ENCODE data around the gene SPOCK1.

Gene SPOCK1

DNA sequence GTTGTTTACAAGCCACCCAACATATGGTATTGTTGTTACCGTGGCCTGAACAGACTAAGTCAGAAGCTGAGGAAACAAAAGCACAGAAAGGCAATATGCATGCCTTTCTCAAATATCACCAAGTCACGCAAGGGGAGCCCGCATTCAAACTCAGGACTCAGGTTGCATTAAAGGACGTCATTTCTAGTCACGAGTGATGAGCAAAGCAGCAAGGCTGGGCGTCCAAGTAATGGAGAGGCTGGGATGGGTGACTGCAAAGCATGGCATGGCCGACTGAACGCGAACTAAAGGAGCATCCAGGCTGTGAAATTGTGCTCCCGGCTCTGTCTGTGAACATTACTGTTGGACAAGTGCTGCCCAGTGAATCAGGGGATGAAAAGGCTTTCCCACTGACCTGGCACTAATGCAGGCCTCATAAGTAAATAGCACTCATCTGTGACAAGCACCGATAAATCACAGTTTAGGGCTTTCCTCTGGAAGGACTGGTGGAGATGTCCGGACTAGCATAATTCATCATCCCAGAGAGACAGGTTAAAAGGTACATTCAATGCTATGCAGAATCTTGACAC is 202.8 kb downstream of the SPOCK1 start:
- Histone ChIP-seq H2AFZ (ENCODE audit: low read depth, low read length) (no peak overlapping the region), H4K8ac (ENCODE audit: low read length) (no peak overlapping the region), H3K27me3 (ENCODE audit: control insufficient read depth in 1 of 2, insufficient read depth in 1 of 2, low read length in 2 of 2) (no peaks in the 10 kb centered on the region), H3K18ac (ENCODE audit: low read depth in 1 of 2, low read length in 2 of 2) (no peak overlapping the region), H2BK5ac (ENCODE audit: low read depth, low read length, poor library complexity, severe bottlenecking) (no peak overlapping the region), H3K27ac (ENCODE audit: low read length, poor library complexity, severe bottlenecking) (no peak overlapping the region), H3K79me1 (replicated peaks; ENCODE audit: low read length, poor library complexity, severe bottlenecking) (no peaks in the 10 kb centered on the region), H2BK12ac (ENCODE audit: low read length in 2 of 2) (no peak overlapping the region), H3K9me3 (ENCODE audit: control insufficient read depth, low read length) (no peaks in the 10 kb centered on the region), H2BK120ac (ENCODE audit: low read depth, low read length) (no peak overlapping the region), H4K91ac (ENCODE audit: low read length) (no peak overlapping the region), H3K4ac (ENCODE audit: low read depth in 1 of 2, low read length in 2 of 2) (no peak overlapping the region), H3K36me3 (ENCODE audit: control insufficient read depth in 1 of 2, insufficient read depth in 2 of 2, low read depth in 1 of 2, low read length in 2 of 2) (no peaks in the 10 kb centered on the region), H3K9ac (ENCODE audit: low read length) (no peak overlapping the region), H3K4me1 (ENCODE audit: control insufficient read depth, insufficient read depth, low read depth, low read length) (no peaks in the 10 kb centered on the region), H3K14ac (ENCODE audit: low read length in 2 of 2) (no peak overlapping the region), H3K4me2 (ENCODE audit: low read length, poor library complexity, severe bottlenecking) (no peak overlapping the region), H3K23ac (ENCODE audit: low read length in 2 of 2) (no peak overlapping the region), H2BK15ac (ENCODE audit: low read depth, poor library complexity, severe bottlenecking) (no peak overlapping the region), H3K4me3 (ENCODE audit: insufficient read depth in 1 of 2, low read depth in 1 of 2, low read length in 2 of 2) (no peak overlapping the region), H2AK5ac (ENCODE audit: low read length, severe bottlenecking) (no peak overlapping the region)
- no peak for DNase-seq
- WGBS = 91% methylated on average over 12 of the region's 12 CpGs

DNA sequence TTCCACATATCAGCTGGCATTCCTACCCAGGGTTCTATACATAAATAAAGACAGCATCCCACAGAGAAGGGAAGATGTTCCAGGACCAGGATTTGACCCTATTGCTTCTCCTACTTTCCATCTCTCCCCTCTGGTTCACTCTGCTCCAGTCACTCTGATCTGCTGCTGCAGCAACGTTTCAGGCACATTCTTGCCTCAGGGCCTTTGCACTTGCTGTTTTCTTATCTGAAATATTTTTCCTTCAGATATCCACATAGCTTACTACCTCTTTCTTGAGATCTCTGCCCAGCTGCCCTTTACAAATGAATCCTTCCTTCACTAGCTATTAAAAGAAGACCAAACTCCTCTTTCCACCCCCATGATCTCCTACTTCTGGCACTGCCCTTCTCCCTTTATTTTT is 204.5 kb downstream of the SPOCK1 start:
- no peak overlapping the region for H2BK5ac ChIP-seq (ENCODE audit: low read depth, low read length, poor library complexity, severe bottlenecking)
- no peak overlapping the region for H4K8ac ChIP-seq (ENCODE audit: low read length)
- no peak overlapping the region for H3K18ac ChIP-seq (ENCODE audit: low read depth in 1 of 2, low read length in 2 of 2)
- 43% methylated on average over 1 of the region's 1 CpG for WGBS
- H3K27me3 ChIP-seq (ENCODE audit: control insufficient read depth in 1 of 2, insufficient read depth in 1 of 2, low read length in 2 of 2) = no peaks in the 10 kb centered on the region
- H3K9me3 ChIP-seq (ENCODE audit: control insufficient read depth, low read length) = no peaks in the 10 kb centered on the region
- H3K4ac ChIP-seq (ENCODE audit: low read depth in 1 of 2, low read length in 2 of 2) = no peak overlapping the region
- no peak overlapping the region for H2BK120ac ChIP-seq (ENCODE audit: low read depth, low read length)
- no peak overlapping the region for H4K91ac ChIP-seq (ENCODE audit: low read length)
- H3K79me1 ChIP-seq (replicated peaks; ENCODE audit: low read length, poor library complexity, severe bottlenecking) = no peaks in the 10 kb centered on the region
- H3K14ac ChIP-seq (ENCODE audit: low read length in 2 of 2) = no peak overlapping the region
- H2AFZ ChIP-seq (ENCODE audit: low read depth, low read length) = no peak overlapping the region
- H3K27ac ChIP-seq (ENCODE audit: low read length, poor library complexity, severe bottlenecking) = no peak overlapping the region
- H2BK15ac ChIP-seq (ENCODE audit: low read depth, poor library complexity, severe bottlenecking) = no peak overlapping the region
- H3K9ac ChIP-seq (ENCODE audit: low read length) = no peak overlapping the region
- H3K23ac ChIP-seq (ENCODE audit: low read length in 2 of 2) = no peak overlapping the region
- DNase-seq = no peak
- no peak overlapping the region for H3K4me3 ChIP-seq (ENCODE audit: insufficient read depth in 1 of 2, low read depth in 1 of 2, low read length in 2 of 2)
- H2BK12ac ChIP-seq (ENCODE audit: low read length in 2 of 2) = no peak overlapping the region
- no peaks in the 10 kb centered on the region for H3K36me3 ChIP-seq (ENCODE audit: control insufficient read depth in 1 of 2, insufficient read depth in 2 of 2, low read depth in 1 of 2, low read length in 2 of 2)
- H3K4me2 ChIP-seq (ENCODE audit: low read length, poor library complexity, severe bottlenecking) = no peak overlapping the region
- no peaks in the 10 kb centered on the region for H3K4me1 ChIP-seq (ENCODE audit: control insufficient read depth, insufficient read depth, low read depth, low read length)
- no peak overlapping the region for H2AK5ac ChIP-seq (ENCODE audit: low read length, severe bottlenecking)

DNA sequence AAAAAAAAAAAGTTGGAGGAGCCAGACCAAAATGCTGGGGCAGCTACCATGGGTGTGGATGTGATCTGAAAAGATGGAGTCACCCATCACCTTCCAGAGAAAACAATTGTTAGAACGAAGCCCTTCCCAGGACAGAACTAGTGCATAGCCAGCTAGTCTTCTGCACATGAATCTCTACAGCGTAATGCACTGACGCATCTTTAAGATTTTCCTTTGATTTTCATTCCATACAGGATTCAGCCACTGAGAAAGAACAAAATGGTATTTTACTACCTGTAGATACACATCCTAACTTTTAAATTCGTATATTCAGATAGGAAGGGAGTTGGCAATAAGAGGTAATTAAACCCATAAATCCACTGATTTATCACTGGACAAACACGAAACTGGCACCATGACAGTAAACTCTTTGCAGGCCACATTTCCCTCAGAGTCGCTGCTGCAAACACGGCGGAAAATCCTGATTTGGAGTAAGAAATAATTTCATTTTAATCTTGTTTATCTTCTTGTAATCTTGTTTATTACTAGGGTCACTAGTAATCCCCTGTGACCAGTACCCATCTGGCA is 206.6 kb downstream of the SPOCK1 start:
- H3K36me3 ChIP-seq (ENCODE audit: control insufficient read depth in 1 of 2, insufficient read depth in 2 of 2, low read depth in 1 of 2, low read length in 2 of 2) = no peaks in the 10 kb centered on the region
- H2BK120ac ChIP-seq (ENCODE audit: low read depth, low read length) = no peak overlapping the region
- no peak overlapping the region for H3K27ac ChIP-seq (ENCODE audit: low read length, poor library complexity, severe bottlenecking)
- no peak overlapping the region for H4K91ac ChIP-seq (ENCODE audit: low read length)
- no peak overlapping the region for H3K4ac ChIP-seq (ENCODE audit: low read depth in 1 of 2, low read length in 2 of 2)
- no peak overlapping the region for H3K14ac ChIP-seq (ENCODE audit: low read length in 2 of 2)
- H3K4me2 ChIP-seq (ENCODE audit: low read length, poor library complexity, severe bottlenecking) = no peak overlapping the region
- H2BK15ac ChIP-seq (ENCODE audit: low read depth, poor library complexity, severe bottlenecking) = no peak overlapping the region
- no peak overlapping the region for H2BK5ac ChIP-seq (ENCODE audit: low read depth, low read length, poor library complexity, severe bottlenecking)
- no peak overlapping the region for H2AFZ ChIP-seq (ENCODE audit: low read depth, low read length)
- H3K27me3 ChIP-seq (ENCODE audit: control insufficient read depth in 1 of 2, insufficient read depth in 1 of 2, low read length in 2 of 2) = peaks cover 0 to 5% of the 10 kb centered on the region in 2 experiments
- H3K9me3 ChIP-seq (ENCODE audit: control insufficient read depth, low read length) = no peaks in the 10 kb centered on the region
- H3K9ac ChIP-seq (ENCODE audit: low read length) = no peak overlapping the region
- H2AK5ac ChIP-seq (ENCODE audit: low read length, severe bottlenecking) = no peak overlapping the region
- no peak overlapping the region for H3K18ac ChIP-seq (ENCODE audit: low read depth in 1 of 2, low read length in 2 of 2)
- H3K23ac ChIP-seq (ENCODE audit: low read length in 2 of 2) = no peak overlapping the region
- no peak overlapping the region for H4K8ac ChIP-seq (ENCODE audit: low read length)
- H3K4me3 ChIP-seq (ENCODE audit: insufficient read depth in 1 of 2, low read depth in 1 of 2, low read length in 2 of 2) = no peak overlapping the region
- no peak overlapping the region for H2BK12ac ChIP-seq (ENCODE audit: low read length in 2 of 2)
- H3K4me1 ChIP-seq (ENCODE audit: control insufficient read depth, insufficient read depth, low read depth, low read length) = no peaks in the 10 kb centered on the region
- no peak for DNase-seq
- 83% methylated on average over 5 of the region's 8 CpGs for WGBS
- H3K79me1 ChIP-seq (replicated peaks; ENCODE audit: low read length, poor library complexity, severe bottlenecking) = no peaks in the 10 kb centered on the region

DNA sequence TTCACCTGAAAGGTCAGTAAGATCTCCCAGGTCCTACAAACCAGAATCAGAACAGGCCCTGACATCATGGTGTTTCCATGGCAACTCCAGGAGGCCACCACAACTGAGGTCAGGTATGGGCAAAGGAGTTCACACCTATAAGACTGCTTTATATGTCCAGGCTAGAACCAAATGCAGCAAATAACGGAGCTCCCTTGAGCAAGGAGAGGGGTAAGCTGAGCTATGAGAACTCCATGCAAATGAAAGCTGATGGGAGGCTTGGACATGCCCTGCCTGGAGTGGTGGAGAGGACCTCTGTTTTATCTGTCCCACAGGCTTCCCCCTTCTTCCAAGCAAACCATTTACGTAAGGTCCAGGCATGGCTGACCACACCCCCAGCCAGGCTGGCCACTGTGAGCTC is 207.7 kb downstream of the SPOCK1 start:
- Histone ChIP-seq H2AK5ac (ENCODE audit: low read length, severe bottlenecking) (no peak overlapping the region), H3K18ac (ENCODE audit: low read depth in 1 of 2, low read length in 2 of 2) (no peak overlapping the region)
- WGBS = 58% methylated on average over 2 of the region's 2 CpGs

More for the DNA sequence above, 207.7 kb downstream of the SPOCK1 start:
- Histone ChIP-seq H3K36me3 (ENCODE audit: control insufficient read depth in 1 of 2, insufficient read depth in 2 of 2, low read depth in 1 of 2, low read length in 2 of 2) (no peaks in the 10 kb centered on the region), H3K4me3 (ENCODE audit: insufficient read depth in 1 of 2, low read depth in 1 of 2, low read length in 2 of 2) (no peak overlapping the region), H3K27ac (ENCODE audit: low read length, poor library complexity, severe bottlenecking) (no peak overlapping the region), H3K4me2 (ENCODE audit: low read length, poor library complexity, severe bottlenecking) (no peak overlapping the region), H2AFZ (ENCODE audit: low read depth, low read length) (no peak overlapping the region), H2BK15ac (ENCODE audit: low read depth, poor library complexity, severe bottlenecking) (no peak overlapping the region), H2BK120ac (ENCODE audit: low read depth, low read length) (no peak overlapping the region), H4K8ac (ENCODE audit: low read length) (no peak overlapping the region), H3K4ac (ENCODE audit: low read depth in 1 of 2, low read length in 2 of 2) (no peak overlapping the region), H3K79me1 (replicated peaks; ENCODE audit: low read length, poor library complexity, severe bottlenecking) (no peaks in the 10 kb centered on the region), H3K4me1 (ENCODE audit: control insufficient read depth, insufficient read depth, low read depth, low read length) (no peaks in the 10 kb centered on the region), H4K91ac (ENCODE audit: low read length) (no peak overlapping the region), H3K9ac (ENCODE audit: low read length) (no peak overlapping the region), H3K14ac (ENCODE audit: low read length in 2 of 2) (no peak overlapping the region), H2BK5ac (ENCODE audit: low read depth, low read length, poor library complexity, severe bottlenecking) (no peak overlapping the region), H3K9me3 (ENCODE audit: control insufficient read depth, low read length) (no peaks in the 10 kb centered on the region), H3K27me3 (ENCODE audit: control insufficient read depth in 1 of 2, insufficient read depth in 1 of 2, low read length in 2 of 2) (peaks cover 0 to 5% of the 10 kb centered on the region in 2 experiments), H3K23ac (ENCODE audit: low read length in 2 of 2) (no peak overlapping the region), H2BK12ac (ENCODE audit: low read length in 2 of 2) (no peak overlapping the region)
- no peak for DNase-seq
